Lower leg skin (tissue), 4 donors: Measurements from ENCODE around the gene TTLL1. TPM values are rescaled to one million over a fixed set of nuclear protein-coding genes. Genes with fewer than 3 reads are reported as not detected.
A peak's percentile ranks its signal among the peaks of the same experiment; 100 is the strongest.
"Not testable (repeated sequence)": the region's sequence is repeated elsewhere in the genome, so short reads cannot be mapped to it uniquely, and the experiment has no call there.

Experiments
- DNase-seq, 2 donors: peaks; one replicate each; pipeline ENCODE4 v3.0.0-alpha.2; 2019; ENCODE audit warnings: low spot score in 2 of 2
- H3K4me3 ChIP-seq: fragments of 200-600 bp; sonication (generic); 2 replicates; pipeline ENCODE4 v1.5.1; 2017; ENCODE audit warnings: mild to moderate bottlenecking, low read depth; ENCODE audit not compliant: poor library complexity, severe bottlenecking
- POLR2A ChIP-seq, 2 donors: fragments of 450-650 bp; IDR thresholded peaks; one replicate each; pipeline ENCODE4 v1.6.1; 2016 to 2017; ENCODE audit warnings: antibody characterized with exemption in 2 of 2, mild to moderate bottlenecking in 1 of 2, moderate library complexity in 1 of 2
- WGBS, 2 donors: methylation state at CpG; one replicate each; pipeline ENCODE4 v1.1.5; 2018; 5-methylcytosine and 5-hydroxymethylcytosine counted together
- intact Hi-C: fragments of 100-400 bp; cut with DNase I; formaldehyde crosslinking; loops from one replicate; pipeline ENCODE4 v1.15.0; 2023; ENCODE audit warnings: low total_unique reads
- total RNA-seq, 4 donors: library from RNA; depleted of rRNA; stranded (reverse); fragments of >200 nt; gene quantifications; one replicate each; pipeline ENCODE4 v1.1.0, GENCODE V29; 2016
- TF ChIP-seq, protein P1 (sequence below), 3 donors: fragments of 450-650 bp; IDR thresholded peaks; one replicate each; pipeline ENCODE4 v1.5.1; 2016; ENCODE audit warnings: antibody characterized with exemption in 3 of 3, mild to moderate bottlenecking in 3 of 3, moderate library complexity in 2 of 3

Gene TTLL1
- total RNA-seq, 4 donors from 2014 or later, result 1.9 to 7.9 (median 5.4) TPM

DNA sequence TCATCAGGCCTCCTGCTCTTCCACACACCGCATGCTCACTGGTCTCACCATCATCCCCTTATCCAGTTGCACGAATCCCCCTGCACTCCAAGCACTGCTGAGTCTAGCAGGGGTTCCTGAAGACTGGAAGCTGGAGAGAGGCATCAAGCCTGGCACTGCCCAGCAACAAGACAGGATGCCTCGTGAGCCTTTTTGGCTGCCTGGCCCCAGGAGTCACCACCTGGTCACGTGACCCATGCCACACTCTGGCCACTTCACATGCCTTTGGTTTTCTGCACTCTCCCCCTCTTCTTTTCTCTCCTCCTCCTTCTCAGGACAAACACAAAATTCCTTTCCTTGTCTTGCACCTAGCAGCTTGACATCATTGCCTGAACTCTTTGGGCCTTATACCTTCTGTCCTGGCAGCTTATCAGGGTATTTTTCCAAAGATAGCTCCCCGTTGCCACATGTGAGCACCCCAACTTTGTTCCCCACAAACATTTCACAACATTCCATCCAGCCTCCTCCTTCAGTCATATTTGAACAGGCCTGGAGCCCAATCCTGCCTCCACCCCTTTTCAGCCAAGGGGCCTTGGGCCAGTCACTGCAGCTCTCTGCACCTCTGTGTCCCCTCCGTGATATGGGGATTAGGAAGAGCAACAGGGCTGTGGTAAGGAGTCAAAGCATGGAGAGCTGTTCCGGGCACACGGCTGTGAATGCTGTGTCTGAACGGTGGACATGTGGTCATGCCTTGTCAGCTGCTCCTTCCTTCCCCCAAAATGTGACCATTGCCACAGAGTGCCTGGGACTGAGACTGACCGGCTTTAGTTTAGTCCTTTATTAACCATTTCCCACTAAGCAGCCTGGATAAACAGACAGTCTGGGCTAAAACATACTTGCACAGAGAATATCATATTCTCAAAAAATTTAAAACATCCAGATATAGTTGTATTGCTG is 71.4 kb downstream of the TTLL1 start:
- intact Hi-C loops, result no loop called here
- H3K4me3 ChIP-seq, result no peak overlapping the region
- no peak for DNase-seq
- TF ChIP-seq, protein P1, sequence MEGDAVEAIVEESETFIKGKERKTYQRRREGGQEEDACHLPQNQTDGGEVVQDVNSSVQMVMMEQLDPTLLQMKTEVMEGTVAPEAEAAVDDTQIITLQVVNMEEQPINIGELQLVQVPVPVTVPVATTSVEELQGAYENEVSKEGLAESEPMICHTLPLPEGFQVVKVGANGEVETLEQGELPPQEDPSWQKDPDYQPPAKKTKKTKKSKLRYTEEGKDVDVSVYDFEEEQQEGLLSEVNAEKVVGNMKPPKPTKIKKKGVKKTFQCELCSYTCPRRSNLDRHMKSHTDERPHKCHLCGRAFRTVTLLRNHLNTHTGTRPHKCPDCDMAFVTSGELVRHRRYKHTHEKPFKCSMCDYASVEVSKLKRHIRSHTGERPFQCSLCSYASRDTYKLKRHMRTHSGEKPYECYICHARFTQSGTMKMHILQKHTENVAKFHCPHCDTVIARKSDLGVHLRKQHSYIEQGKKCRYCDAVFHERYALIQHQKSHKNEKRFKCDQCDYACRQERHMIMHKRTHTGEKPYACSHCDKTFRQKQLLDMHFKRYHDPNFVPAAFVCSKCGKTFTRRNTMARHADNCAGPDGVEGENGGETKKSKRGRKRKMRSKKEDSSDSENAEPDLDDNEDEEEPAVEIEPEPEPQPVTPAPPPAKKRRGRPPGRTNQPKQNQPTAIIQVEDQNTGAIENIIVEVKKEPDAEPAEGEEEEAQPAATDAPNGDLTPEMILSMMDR (IDR thresholded peaks at IDR 0.05), result no peak
- no peak for TF ChIP-seq POLR2A (IDR thresholded peaks at IDR 0.05)
- WGBS, 2 donors, result 74% methylated on average over 10 of the region's 10 CpGs

DNA sequence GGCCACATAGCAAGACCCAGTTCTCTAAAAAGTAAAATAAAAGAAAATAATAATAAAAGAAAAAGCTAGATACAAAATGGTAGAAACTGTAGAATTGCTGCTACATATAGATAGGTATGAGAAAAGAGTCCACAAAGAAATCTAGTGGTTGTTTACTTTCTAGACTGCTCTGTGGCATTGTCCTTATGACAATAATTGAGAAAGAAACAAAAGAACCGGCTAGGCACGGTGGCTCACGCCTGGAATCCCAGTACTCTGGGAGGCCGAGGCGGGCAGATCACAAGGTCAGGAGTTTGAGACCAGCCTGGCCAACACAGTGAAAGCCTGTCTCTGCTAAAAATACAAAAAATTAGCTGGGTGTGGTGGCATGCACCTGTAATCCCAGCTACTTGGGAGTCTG is 73.0 kb downstream of the TTLL1 start:
- H3K4me3 ChIP-seq, intact Hi-C loops, DNase-seq: not testable (repeated sequence)
- 91 to 93% methylated on average over 5 of the region's 5 CpGs for WGBS, 2 donors

GRCh38 chr22:43015677-43016042 is 73.5 kb downstream of the TTLL1 start:
- WGBS, 2 donors, result 23 to 28% methylated on average over 5 of the region's 5 CpGs
- intact Hi-C loops, result no loop called here
- TF ChIP-seq, protein P1 (IDR thresholded peaks at IDR 0.05), result no peak
- no peak for TF ChIP-seq POLR2A (IDR thresholded peaks at IDR 0.05)
- no peak for DNase-seq
- peak overlapping the region; percentile 37 for H3K4me3 ChIP-seq

DNA sequence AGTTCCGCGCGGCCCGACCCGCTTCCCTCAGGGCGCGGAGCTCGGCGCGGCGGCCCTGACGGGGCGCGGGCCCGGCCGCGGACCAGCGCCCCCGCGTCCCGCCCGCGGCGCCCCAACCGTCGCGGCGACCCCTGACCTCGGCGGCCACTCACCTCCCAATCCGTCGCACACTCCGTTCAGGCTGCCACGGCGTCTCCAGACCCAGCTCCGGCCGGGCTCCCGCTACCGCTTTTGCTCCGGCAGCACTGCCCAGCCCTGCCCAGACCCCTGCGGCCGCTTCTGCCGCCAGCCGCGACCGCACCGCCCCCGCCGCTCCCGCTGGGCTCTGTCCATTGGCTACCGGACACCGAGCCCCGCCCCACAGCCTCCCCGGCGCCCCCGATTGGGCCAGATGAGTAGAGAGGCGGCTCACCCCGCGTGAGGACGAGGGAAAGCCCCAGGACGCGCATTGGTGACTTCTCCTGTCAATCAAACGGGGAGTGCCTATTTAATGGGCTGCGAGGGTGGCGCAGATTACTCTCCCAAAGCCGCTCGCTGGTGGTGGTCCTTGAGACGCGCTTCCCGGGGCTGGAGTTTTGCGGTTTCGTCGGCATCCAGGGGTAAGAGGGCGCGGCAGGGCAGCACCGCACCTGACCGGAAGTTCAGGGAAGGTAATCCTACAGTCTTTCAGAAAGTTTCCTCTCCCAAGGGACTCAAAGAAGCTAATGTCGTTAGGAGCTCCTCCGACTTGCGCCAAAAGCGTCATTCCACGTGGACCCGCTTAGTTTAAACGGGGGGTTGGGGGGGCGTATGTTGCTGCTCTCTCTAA is 74.1 kb downstream of the TTLL1 start, which contains the start of gene PACSIN2:
TSS of gene PACSIN2 (minus strand) at position 281 of the 808 bp plus-strand sequence. CDS start 103,069 bp downstream, outside the sequence.
- intact Hi-C loops, result no loop called here
- 0% methylated on average over 62 to 78 of the region's 85 CpGs for WGBS, 2 donors
- peak in 1 of 2 donors; percentile 84 for TF ChIP-seq POLR2A (IDR thresholded peaks at IDR 0.05)
- TF ChIP-seq, protein P1 (IDR thresholded peaks at IDR 0.05), result no peak

DNA sequence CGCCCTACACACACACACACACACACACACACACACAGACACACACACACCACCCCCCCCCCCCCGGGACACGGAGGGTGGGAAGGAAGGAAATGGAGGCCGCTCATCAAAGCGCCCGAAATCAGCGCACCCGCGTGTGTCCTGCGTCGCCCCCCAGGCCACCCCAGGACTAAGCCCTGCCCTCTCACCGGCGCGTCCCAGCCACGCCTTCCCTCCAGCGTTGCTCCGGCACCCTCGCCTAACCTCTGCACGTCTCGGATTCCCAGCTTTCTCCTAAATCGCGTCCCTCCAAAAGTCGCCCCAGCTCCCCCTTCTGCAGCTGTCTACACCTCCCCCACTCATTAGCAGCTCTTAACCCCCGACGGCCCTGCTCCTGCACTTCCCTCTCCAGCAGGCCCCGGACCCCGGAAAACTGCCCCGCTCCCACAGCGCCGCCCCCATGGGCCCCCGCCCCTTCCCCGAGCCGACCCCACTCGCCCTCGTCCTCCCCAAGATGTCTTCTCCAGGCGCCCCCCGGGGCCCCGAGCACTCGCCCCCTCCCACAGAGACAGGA is 74.8 kb downstream of the TTLL1 start:
- 1 to 2% methylated on average over 29 to 34 of the region's 39 CpGs for WGBS, 2 donors
- peak overlapping the region; percentile 83 for H3K4me3 ChIP-seq
- intact Hi-C loops, result no loop called here
- no peak for TF ChIP-seq POLR2A (IDR thresholded peaks at IDR 0.05)
- TF ChIP-seq, protein P1 (IDR thresholded peaks at IDR 0.05), result no peak
- peak in 1 of 2 donors; percentile 90 for DNase-seq

More for the DNA sequence above, 74.1 kb downstream of the TTLL1 start, which contains the start of gene PACSIN2:
- peak within 1 kb of the TSS; percentile 83 for H3K4me3 ChIP-seq
- DNase-seq, result peak; percentile 99 to 100
